Esophagus (tissue), 2 donors: ENCODE measurements around the gene ACADVL. TPM values are rescaled to one million over a fixed set of nuclear protein-coding genes. Genes with fewer than 3 reads are reported as not detected.

Source experiments
- H3K27ac ChIP-seq, 2 donors: one replicate each; pipeline ENCODE4 v1.5.1; 2013; ENCODE audit warnings: low read depth in 2 of 2, mild to moderate bottlenecking in 2 of 2, inconsistent platforms in 1 of 2, low read length in 1 of 2, moderate library complexity in 1 of 2
- H3K27me3 ChIP-seq, 2 donors: one replicate each; pipeline ENCODE4 v1.6.1; 2013; ENCODE audit warnings: low read length in 2 of 2, control low read depth in 1 of 2, mild to moderate bottlenecking in 1 of 2; ENCODE audit not compliant: insufficient read depth in 2 of 2, control insufficient read depth in 1 of 2
- H3K36me3 ChIP-seq, 2 donors: one replicate each; pipeline ENCODE4 v1.6.1; 2013; ENCODE audit warnings: low read length in 1 of 2; ENCODE audit not compliant: control insufficient read depth in 2 of 2, insufficient read depth in 2 of 2
- H3K4me1 ChIP-seq, 2 donors: one replicate each; pipeline ENCODE4 v1.6.1; 2013; ENCODE audit warnings: low read length in 1 of 2; ENCODE audit not compliant: control insufficient read depth in 2 of 2, insufficient read depth in 2 of 2
- H3K4me3 ChIP-seq, 2 donors: one replicate each; pipeline ENCODE4 v1.5.1; 2013; ENCODE audit warnings: low read length in 2 of 2, mild to moderate bottlenecking in 2 of 2, low read depth in 1 of 2, moderate library complexity in 1 of 2
- H3K9me3 ChIP-seq, 2 donors: one replicate each; pipeline ENCODE4 v1.6.1; 2013; ENCODE audit warnings: mild to moderate bottlenecking in 2 of 2, low read depth in 1 of 2, low read length in 1 of 2, moderate library complexity in 1 of 2; ENCODE audit not compliant: control insufficient read depth in 2 of 2, insufficient read depth in 1 of 2
- WGBS, 2 donors: extraction: QIAGEN DNeasy Blood & Tissue Kit; methylation state at CpG; one replicate each; pipeline ENCODE4 v1.1.7; 2013; 5-methylcytosine and 5-hydroxymethylcytosine counted together
- polyA plus RNA-seq, 2 donors: library from polyadenylated mRNA; stranded (reverse); fragments of 200-250 nt; gene quantifications; one replicate each; pipeline ENCODE4 v1.2.3, GENCODE V29; 2013
- donor health status: healthy with polysubstance abuse.
- donor health status: Bipolar disorder and iron deficiency.

ACADVL gene
- polyA plus RNA-seq, 2 donors, result 484 to 979 TPM

GRCh38 chr17:7249830-7250229 lies 30.1 kb downstream of the ACADVL start:
- 82 to 84% methylated on average over 7 of the region's 7 CpGs for WGBS, 2 donors
- Histone ChIP-seq H3K4me1 (peaks cover 3 to 6% of the 10 kb centered on the region in 2 donors), H3K4me3 (peak overlapping the region; percentile 12 to 77), H3K9me3 (no peaks in the 10 kb centered on the region), H3K27ac (no peak overlapping the region), H3K27me3 (no peaks in the 10 kb centered on the region), H3K36me3 (peaks cover 0 to 7% of the 10 kb centered on the region in 2 donors)

DNA sequence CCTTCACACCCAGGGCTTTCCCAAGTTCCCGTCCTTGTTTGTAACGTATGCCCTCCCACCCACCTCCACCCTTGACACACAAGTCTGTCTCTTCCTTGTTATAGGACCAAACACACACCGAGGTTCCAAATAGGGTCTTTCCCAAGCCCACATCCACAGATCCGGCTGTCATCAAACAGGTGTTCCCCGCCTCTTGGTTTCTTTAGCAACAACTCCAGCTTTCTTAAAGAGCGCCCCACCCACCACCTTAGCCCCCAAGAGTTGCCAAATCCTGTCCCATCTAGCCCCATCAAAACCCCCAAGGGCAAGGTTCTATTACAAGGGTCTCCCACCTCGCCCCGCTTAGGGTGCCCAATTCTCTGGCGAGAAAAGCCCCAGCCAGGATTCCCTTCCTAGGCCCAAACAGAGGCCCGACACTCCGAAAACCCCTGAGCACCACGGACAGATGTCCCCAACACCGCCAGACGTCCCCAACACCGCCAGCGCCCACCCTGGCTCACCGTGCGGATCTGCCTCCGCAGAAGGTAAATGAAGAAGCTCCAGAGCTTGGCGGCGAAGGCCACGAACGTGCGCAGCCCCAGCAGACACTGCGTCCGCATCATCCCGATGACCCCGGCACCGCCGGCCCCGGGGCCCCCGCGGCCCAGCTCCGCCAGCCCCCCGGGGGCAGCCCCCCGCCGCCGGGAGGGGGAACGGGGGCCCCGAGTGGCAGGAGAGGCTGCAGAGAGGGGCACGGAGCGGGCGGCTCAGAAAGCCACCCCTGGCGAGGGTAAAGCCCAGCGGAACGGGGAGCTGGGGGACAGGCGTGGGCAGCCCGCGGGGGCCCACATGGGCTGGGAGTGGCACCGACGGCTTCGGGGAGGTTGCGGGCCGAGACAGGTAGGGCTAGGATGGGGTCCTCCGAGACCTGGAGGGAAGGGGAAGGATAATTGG lies 31.2 kb downstream of the ACADVL start:
- no peaks in the 10 kb centered on the region for H3K9me3 ChIP-seq
- peak overlapping the region; percentile 77 to 78 for H3K4me3 ChIP-seq
- H3K27me3 ChIP-seq, result no peaks in the 10 kb centered on the region
- 0 to 1% methylated on average over 43 to 55 of the region's 55 CpGs for WGBS, 2 donors
- peak overlapping the region; percentile 99 to 100 for H3K27ac ChIP-seq
- peaks cover 3 to 6% of the 10 kb centered on the region in 2 donors for H3K4me1 ChIP-seq
- H3K36me3 ChIP-seq, result peaks cover 0 to 5% of the 10 kb centered on the region in 2 donors

GRCh38 chr17:7251661-7252175 lies 32.0 kb downstream of the ACADVL start, which contains the start of gene CTDNEP1:
CTDNEP1 (minus strand) TSS chr17:7251734; CDS start chr17:7251296, 438 bp downstream.
- Histone ChIP-seq H3K27ac (peak within 1 kb of the TSS; percentile 99 to 100), H3K36me3 (peaks cover 4 to 9% of the 10 kb centered on the region in 2 donors), H3K4me1 (peaks cover 3 to 6% of the 10 kb centered on the region in 2 donors), H3K4me3 (peak within 1 kb of the TSS; percentile 77 to 78), H3K27me3 (no peaks in the 10 kb centered on the region), H3K9me3 (no peaks in the 10 kb centered on the region)
- WGBS, 2 donors, result 1 to 2% methylated on average over 19 to 41 of the region's 41 CpGs

DNA sequence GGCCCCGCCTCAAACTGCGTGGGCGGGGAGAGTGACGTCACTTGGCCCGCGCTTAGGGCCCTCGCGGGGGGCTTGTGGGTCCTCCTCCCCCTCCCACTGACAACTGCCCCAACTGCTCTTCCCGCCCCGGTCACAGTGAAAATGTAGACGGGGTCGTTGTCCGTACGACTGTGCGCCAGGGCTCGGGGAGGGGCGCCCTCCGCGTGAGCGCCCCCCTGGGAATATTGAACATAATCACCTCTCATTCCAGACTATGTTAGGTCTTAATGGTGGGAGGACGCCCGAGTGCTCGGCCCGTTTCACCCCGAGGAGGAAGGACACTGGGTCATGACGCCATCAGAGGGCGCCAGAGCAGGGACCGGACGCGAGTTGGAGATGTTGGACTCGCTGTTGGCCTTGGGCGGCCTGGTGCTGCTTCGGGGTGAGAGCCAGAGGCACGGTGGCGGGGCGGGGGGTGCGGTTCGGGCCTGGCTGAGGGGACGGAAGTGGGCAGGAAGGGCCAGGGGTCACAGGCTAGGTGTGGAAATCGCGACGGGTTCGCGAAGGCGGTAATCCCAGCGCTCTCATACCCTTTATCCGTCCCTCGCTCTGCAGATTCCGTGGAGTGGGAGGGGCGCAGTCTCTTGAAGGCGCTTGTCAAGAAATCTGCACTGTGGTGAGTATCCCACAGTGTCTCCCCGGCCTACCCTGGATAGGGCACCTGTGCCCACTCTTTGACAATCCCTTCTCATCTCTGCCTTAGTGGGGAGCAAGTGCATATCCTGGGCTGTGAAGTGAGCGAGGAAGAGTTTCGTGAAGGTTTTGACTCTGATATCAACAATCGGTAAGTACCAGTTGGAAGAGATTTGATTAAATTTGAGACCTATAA lies 32.7 kb downstream of the ACADVL start, which contains the start of gene ELP5:
ELP5 (plus strand) TSS at position 40 of the 868 bp plus-strand sequence; CDS start at position 376, 336 bp downstream.
- Histone ChIP-seq H3K9me3 (no peaks in the 10 kb centered on the region), H3K4me1 (peaks cover 3 to 6% of the 10 kb centered on the region in 2 donors), H3K27me3 (no peaks in the 10 kb centered on the region), H3K4me3 (peak within 1 kb of the TSS; percentile 77 to 78), H3K27ac (peak within 1 kb of the TSS; percentile 99 to 100), H3K36me3 (peaks cover 5 to 11% of the 10 kb centered on the region in 2 donors)
- WGBS, 2 donors, result 1% methylated on average over 46 to 55 of the region's 55 CpGs

GRCh38 chr17:7253082-7253481 lies 33.3 kb downstream of the ACADVL start:
- Histone ChIP-seq H3K27me3 (no peaks in the 10 kb centered on the region), H3K4me3 (peak overlapping the region in 1 of 2 donors; percentile 77), H3K36me3 (peaks cover 5 to 13% of the 10 kb centered on the region in 2 donors), H3K4me1 (peaks cover 3 to 6% of the 10 kb centered on the region in 2 donors), H3K27ac (peak overlapping the region; percentile 28 to 70), H3K9me3 (no peaks in the 10 kb centered on the region)
- WGBS, 2 donors, result 54 to 71% methylated on average over 5 of the region's 5 CpGs

GRCh38 chr17:7254511-7254910 lies 34.8 kb downstream of the ACADVL start:
- WGBS, 2 donors, result 90 to 91% methylated on average over 4 of the region's 4 CpGs
- Histone ChIP-seq H3K9me3 (no peaks in the 10 kb centered on the region), H3K4me3 (no peak overlapping the region), H3K4me1 (peaks cover 2 to 3% of the 10 kb centered on the region in 2 donors), H3K27ac (no peak overlapping the region), H3K36me3 (peaks cover 10 to 17% of the 10 kb centered on the region in 2 donors), H3K27me3 (no peaks in the 10 kb centered on the region)

GRCh38 chr17:7256766-7257456 lies 37.2 kb downstream of the ACADVL start:
- Histone ChIP-seq H3K27ac (no peak overlapping the region), H3K9me3 (no peaks in the 10 kb centered on the region), H3K4me1 (peaks cover 0 to 2% of the 10 kb centered on the region in 2 donors), H3K4me3 (no peak overlapping the region), H3K36me3 (peaks cover 10 to 17% of the 10 kb centered on the region in 2 donors), H3K27me3 (no peaks in the 10 kb centered on the region)
- 86 to 89% methylated on average over 8 of the region's 8 CpGs for WGBS, 2 donors

DNA sequence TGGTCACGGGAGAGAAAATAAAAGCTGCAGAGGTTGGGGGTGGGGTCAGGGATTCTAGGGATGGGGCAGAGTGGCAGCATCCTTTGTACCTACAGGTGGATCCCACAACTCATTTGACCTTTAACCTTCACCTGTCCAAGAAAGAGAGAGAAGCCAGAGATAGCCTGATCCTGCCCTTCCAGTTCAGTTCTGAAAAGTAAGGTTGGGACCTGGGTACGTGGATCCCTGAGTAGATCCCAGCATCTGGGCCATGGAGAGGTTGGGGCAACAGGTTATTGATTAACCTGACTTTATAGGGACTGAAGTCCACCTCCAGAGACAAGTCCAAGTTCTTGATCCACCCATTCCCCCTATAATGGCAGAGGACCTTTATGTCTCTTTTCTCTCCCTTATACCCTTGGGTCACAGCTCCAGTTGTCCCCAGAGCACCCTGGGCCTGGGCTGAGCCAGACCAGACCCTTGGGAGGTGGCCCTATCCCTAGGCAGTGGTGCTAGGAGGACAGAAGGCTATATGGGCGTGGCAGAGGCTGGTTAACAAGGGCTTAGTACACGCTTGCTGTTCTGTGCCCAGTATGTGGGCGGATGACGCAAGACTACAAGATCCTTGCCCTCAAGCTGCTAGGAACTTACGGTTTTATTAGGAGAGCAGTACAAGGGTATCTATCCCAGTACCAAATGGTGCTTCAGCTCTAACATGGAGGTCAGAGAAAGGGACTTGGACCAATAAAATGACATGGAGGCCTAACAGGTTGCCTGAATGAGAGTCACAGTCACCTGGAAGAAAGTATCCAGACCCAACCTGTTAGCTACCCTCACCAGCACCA lies 39.2 kb downstream of the ACADVL start:
- H3K4me1 ChIP-seq, result no peaks in the 10 kb centered on the region
- peak overlapping the region in 1 of 2 donors; percentile 65 for H3K4me3 ChIP-seq
- no peaks in the 10 kb centered on the region for H3K27me3 ChIP-seq
- 65 to 67% methylated on average over 7 of the region's 7 CpGs for WGBS, 2 donors
- H3K36me3 ChIP-seq, result peaks cover 10 to 17% of the 10 kb centered on the region in 2 donors
- H3K27ac ChIP-seq, result peak overlapping the region in 1 of 2 donors; percentile 59
- H3K9me3 ChIP-seq, result no peaks in the 10 kb centered on the region
